GM13977 (cell line): ENCODE results near the gene FAM222B.

Experiments
- DNase-seq: peaks from one replicate; pipeline ENCODE4 v3.0.0; 2012; ENCODE audit warnings: low spot score
- CTCF ChIP-seq: IDR thresholded peaks from 2 replicates; pipeline ENCODE4 v1.5.1; 2012; ENCODE audit warnings: mild to moderate bottlenecking, control low read depth; ENCODE audit not compliant: insufficient read depth; ENCODE audit errors: extremely low read depth, missing control alignments
- in situ Hi-C: fragments of 300-500 bp; cut with MboI; formaldehyde crosslinking; loops from one replicate; pipeline ENCODE4 v1.12.0; 2022; ENCODE audit warnings: low sequenced_read_pairs, low pct_unique_long_range_greater_than_20kb, mixed read lengths, inconsistent platforms; ENCODE audit not compliant: unreplicated experiment

Gene FAM222B

GRCh38 chr17:28716740-28717577 lies 125.6 kb downstream of the FAM222B start:
- in situ Hi-C loops = no loop called here
- no peak for DNase-seq
- no peak for TF ChIP-seq CTCF

GRCh38 chr17:28715217-28715616 lies 127.4 kb downstream of the FAM222B start:
- in situ Hi-C loops = no loop called here
- no peak for TF ChIP-seq CTCF
- DNase-seq = no peak

- TF ChIP-seq CTCF = no peak
- no peak for DNase-seq
- in situ Hi-C loops = no loop called here
Observed at GRCh38 chr17:28714281-28714680, 128.3 kb downstream of the FAM222B start.

- TF ChIP-seq CTCF = no peak
- in situ Hi-C loops = no loop called here
- no peak for DNase-seq
Observed at GRCh38 chr17:28712705-28713415, 129.7 kb downstream of the FAM222B start.

GRCh38 chr17:28712032-28712704 lies 130.4 kb downstream of the FAM222B start:
- DNase-seq = peak; percentile 85
- peak; percentile 12 for TF ChIP-seq CTCF
- in situ Hi-C loops = no loop called here

- TF ChIP-seq CTCF = no peak
- peak; percentile 61 for DNase-seq
- in situ Hi-C loops = no loop called here
Observed at GRCh38 chr17:28711723-28712031, 130.9 kb downstream of the FAM222B start, which contains the start of gene PROCA1. TSS of gene PROCA1 (minus strand) at chr17:28711888. CDS start at chr17:28711660, 228 bp downstream.
